SK-N-DZ (cell line): Measurements from ENCODE around the gene FHOD3.

ENCODE experiments used
- DNase-seq: peaks from one replicate; pipeline ENCODE4 v3.0.0-alpha.2; 2015; ENCODE audit warnings: low spot score

FHOD3 gene

GRCh38 chr18:36518839-36519238 lies 221.3 kb downstream of the FHOD3 start:
- DNase-seq: no peak

- DNase-seq: no peak
These were observed 221.8 kb downstream of the FHOD3 start for GRCh38 chr18:36519358-36519757.

GRCh38 chr18:36522509-36522908 lies 225.0 kb downstream of the FHOD3 start:
- no peak for DNase-seq

- no peak for DNase-seq
These were observed 228.4 kb downstream of the FHOD3 start for GRCh38 chr18:36525913-36526312.

GRCh38 chr18:36526611-36527010 lies 229.1 kb downstream of the FHOD3 start:
- DNase-seq: no peak

GRCh38 chr18:36527051-36527450 lies 229.5 kb downstream of the FHOD3 start:
- peak; percentile 85 for DNase-seq

GRCh38 chr18:36527740-36528455 lies 230.4 kb downstream of the FHOD3 start:
- peak; percentile 92 for DNase-seq

GRCh38 chr18:36529747-36530146 lies 232.2 kb downstream of the FHOD3 start:
- DNase-seq: no peak

- DNase-seq: no peak
These were observed 233.3 kb downstream of the FHOD3 start for GRCh38 chr18:36530676-36531405.

- DNase-seq: no peak
These were observed 234.1 kb downstream of the FHOD3 start for GRCh38 chr18:36531636-36532035.

GRCh38 chr18:36532394-36532793 lies 234.9 kb downstream of the FHOD3 start:
- DNase-seq: no peak

- DNase-seq: no peak
These were observed 235.3 kb downstream of the FHOD3 start for GRCh38 chr18:36532815-36533214.

GRCh38 chr18:36533446-36534153 lies 236.1 kb downstream of the FHOD3 start:
- no peak for DNase-seq

GRCh38 chr18:36534154-36534688 lies 236.7 kb downstream of the FHOD3 start:
- no peak for DNase-seq

- no peak for DNase-seq
These were observed 237.9 kb downstream of the FHOD3 start for GRCh38 chr18:36535202-36535935.

GRCh38 chr18:36536426-36536825 lies 238.9 kb downstream of the FHOD3 start:
- DNase-seq: peak; percentile 90

GRCh38 chr18:36537289-36537688 lies 239.8 kb downstream of the FHOD3 start:
- no peak for DNase-seq

- DNase-seq: no peak
These were observed 242.2 kb downstream of the FHOD3 start for GRCh38 chr18:36539674-36540231.

GRCh38 chr18:36543030-36543429 lies 245.5 kb downstream of the FHOD3 start:
- DNase-seq: no peak

- no peak for DNase-seq
These were observed 246.6 kb downstream of the FHOD3 start for GRCh38 chr18:36543991-36544725.
